ENCODE data around the gene NBEA. TPM values are rescaled to one million over a fixed set of nuclear protein-coding genes. Genes with fewer than 3 reads are reported as not detected.

Gene NBEA
- total RNA-seq, 1 donor from 2014 or later, result 23.5 TPM

- H3K4me1 ChIP-seq (ENCODE audit: control insufficient read depth in 3 of 3, insufficient read depth in 3 of 3, low read length in 3 of 3), result no peaks in the 10 kb centered on the region
- peaks cover 0 to 2% (median 0%) of the 10 kb centered on the region in 3 donors for H3K36me3 ChIP-seq (ENCODE audit: control insufficient read depth in 3 of 3, insufficient read depth in 3 of 3, low read length in 3 of 3)
- H3K9ac ChIP-seq (ENCODE audit: low read depth in 1 of 3, low read length in 3 of 3), result no peak overlapping the region
- no peak overlapping the region for H3K4me3 ChIP-seq (ENCODE audit: low read length in 3 of 3)
- H3K27ac ChIP-seq (ENCODE audit: low read depth, low read length), result no peak overlapping the region
- H3K9me3 ChIP-seq (ENCODE audit: control insufficient read depth in 3 of 3, low read length in 3 of 3), result no peaks in the 10 kb centered on the region
- H3K27me3 ChIP-seq (ENCODE audit: control insufficient read depth in 3 of 3, insufficient read depth in 3 of 3, low read length in 3 of 3), result no peaks in the 10 kb centered on the region
Measured at GRCh38 chr13:35191883-35192282, 249.8 kb downstream of the NBEA start.

DNA sequence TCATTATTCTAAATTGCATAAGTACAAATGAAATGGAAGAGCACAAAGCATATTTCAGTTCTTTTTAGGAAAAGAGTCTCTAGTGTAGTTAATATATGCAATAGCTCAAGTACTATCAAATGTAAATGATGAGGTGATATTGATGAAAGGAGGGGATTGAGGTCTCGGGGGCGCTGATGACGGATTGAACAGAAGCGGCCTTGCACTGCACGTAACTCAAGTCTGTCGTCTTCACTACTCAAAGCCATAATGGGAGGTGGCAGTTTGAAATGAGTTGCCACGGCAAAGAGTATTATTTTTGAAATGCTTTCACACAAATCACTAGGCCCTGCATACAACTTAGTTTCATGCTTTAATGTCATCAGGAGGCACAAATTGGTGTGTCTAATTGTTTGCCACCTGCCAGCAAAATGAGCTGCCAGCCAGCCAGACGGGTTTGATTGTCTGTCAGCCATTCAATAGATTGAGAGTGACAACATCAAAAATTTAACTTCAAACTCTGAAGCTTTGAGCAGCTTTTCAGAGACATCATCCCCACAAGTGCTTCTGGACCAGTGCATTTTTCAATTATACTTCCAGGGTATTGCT, 256.6 kb downstream of the NBEA start:
- Histone ChIP-seq H3K27me3 (ENCODE audit: control insufficient read depth in 3 of 3, insufficient read depth in 3 of 3, low read length in 3 of 3) (no peaks in the 10 kb centered on the region), H3K4me3 (ENCODE audit: low read length in 3 of 3) (no peak overlapping the region), H3K9me3 (ENCODE audit: control insufficient read depth in 3 of 3, low read length in 3 of 3) (no peaks in the 10 kb centered on the region), H3K9ac (ENCODE audit: low read depth in 1 of 3, low read length in 3 of 3) (no peak overlapping the region), H3K27ac (ENCODE audit: low read depth, low read length) (no peak overlapping the region), H3K4me1 (ENCODE audit: control insufficient read depth in 3 of 3, insufficient read depth in 3 of 3, low read length in 3 of 3) (no peaks in the 10 kb centered on the region), H3K36me3 (ENCODE audit: control insufficient read depth in 3 of 3, insufficient read depth in 3 of 3, low read length in 3 of 3) (peaks cover 0 to 2% (median 0%) of the 10 kb centered on the region in 3 donors)

GRCh38 chr13:35208587-35208986, 266.5 kb downstream of the NBEA start:
- no peak overlapping the region for H3K9ac ChIP-seq (ENCODE audit: low read depth in 1 of 3, low read length in 3 of 3)
- H3K4me3 ChIP-seq (ENCODE audit: low read length in 3 of 3), result no peak overlapping the region
- H3K4me1 ChIP-seq (ENCODE audit: control insufficient read depth in 3 of 3, insufficient read depth in 3 of 3, low read length in 3 of 3), result no peaks in the 10 kb centered on the region
- no peaks in the 10 kb centered on the region for H3K9me3 ChIP-seq (ENCODE audit: control insufficient read depth in 3 of 3, low read length in 3 of 3)
- H3K27ac ChIP-seq (ENCODE audit: low read depth, low read length), result no peak overlapping the region
- H3K36me3 ChIP-seq (ENCODE audit: control insufficient read depth in 3 of 3, insufficient read depth in 3 of 3, low read length in 3 of 3), result no peaks in the 10 kb centered on the region
- H3K27me3 ChIP-seq (ENCODE audit: control insufficient read depth in 3 of 3, insufficient read depth in 3 of 3, low read length in 3 of 3), result no peaks in the 10 kb centered on the region

DNA sequence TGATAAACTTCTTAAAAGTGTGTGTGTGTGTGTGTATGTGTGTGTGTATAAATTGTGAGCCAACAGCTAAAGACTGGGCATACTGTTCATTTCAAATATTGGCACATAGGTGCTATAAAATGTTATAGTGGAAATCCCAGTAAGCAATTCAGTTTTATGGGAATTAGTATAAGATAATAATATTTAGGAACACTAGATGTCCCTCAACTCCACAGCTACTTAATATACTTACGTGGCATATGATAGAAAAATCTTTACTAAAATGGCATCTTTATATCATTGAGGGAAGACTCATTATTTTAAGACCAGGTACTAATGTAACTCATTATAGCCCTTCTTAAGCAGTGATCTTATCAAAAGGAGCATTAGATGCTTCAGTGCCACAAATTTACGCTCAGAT, 268.2 kb downstream of the NBEA start:
- no peaks in the 10 kb centered on the region for H3K4me1 ChIP-seq (ENCODE audit: control insufficient read depth in 3 of 3, insufficient read depth in 3 of 3, low read length in 3 of 3)
- no peaks in the 10 kb centered on the region for H3K27me3 ChIP-seq (ENCODE audit: control insufficient read depth in 3 of 3, insufficient read depth in 3 of 3, low read length in 3 of 3)
- H3K36me3 ChIP-seq (ENCODE audit: control insufficient read depth in 3 of 3, insufficient read depth in 3 of 3, low read length in 3 of 3), result no peaks in the 10 kb centered on the region
- no peak overlapping the region for H3K9ac ChIP-seq (ENCODE audit: low read depth in 1 of 3, low read length in 3 of 3)
- H3K27ac ChIP-seq (ENCODE audit: low read depth, low read length), result no peak overlapping the region
- no peak overlapping the region for H3K4me3 ChIP-seq (ENCODE audit: low read length in 3 of 3)
- H3K9me3 ChIP-seq (ENCODE audit: control insufficient read depth in 3 of 3, low read length in 3 of 3), result no peaks in the 10 kb centered on the region

- Histone ChIP-seq H3K27me3 (ENCODE audit: control insufficient read depth in 3 of 3, insufficient read depth in 3 of 3, low read length in 3 of 3) (no peaks in the 10 kb centered on the region), H3K4me1 (ENCODE audit: control insufficient read depth in 3 of 3, insufficient read depth in 3 of 3, low read length in 3 of 3) (no peaks in the 10 kb centered on the region), H3K4me3 (ENCODE audit: low read length in 3 of 3) (no peak overlapping the region), H3K9me3 (ENCODE audit: control insufficient read depth in 3 of 3, low read length in 3 of 3) (no peaks in the 10 kb centered on the region), H3K27ac (ENCODE audit: low read depth, low read length) (no peak overlapping the region), H3K36me3 (ENCODE audit: control insufficient read depth in 3 of 3, insufficient read depth in 3 of 3, low read length in 3 of 3) (no peaks in the 10 kb centered on the region), H3K9ac (ENCODE audit: low read depth in 1 of 3, low read length in 3 of 3) (no peak overlapping the region)
Measured at GRCh38 chr13:35211949-35212348, 269.9 kb downstream of the NBEA start.

DNA sequence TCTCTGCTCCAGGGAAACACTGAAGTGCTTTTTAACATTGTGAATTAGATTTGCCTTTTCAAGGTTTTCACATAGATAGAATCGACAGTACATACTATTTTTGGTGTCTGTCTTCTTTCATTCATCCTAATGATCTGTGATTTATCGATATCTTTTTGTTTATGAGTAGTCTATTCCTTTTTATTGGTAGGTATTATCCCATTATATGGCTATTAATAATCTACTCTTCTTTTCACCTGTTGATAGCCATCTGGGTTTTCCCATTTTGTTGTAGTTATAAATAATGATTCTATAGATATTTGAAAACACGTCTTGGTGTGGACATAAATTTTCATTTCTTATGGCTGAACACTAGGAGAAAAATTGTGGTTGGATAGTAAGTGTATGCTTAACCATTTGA, 271.8 kb downstream of the NBEA start:
- Histone ChIP-seq H3K9me3 (ENCODE audit: control insufficient read depth in 3 of 3, low read length in 3 of 3) (no peaks in the 10 kb centered on the region), H3K36me3 (ENCODE audit: control insufficient read depth in 3 of 3, insufficient read depth in 3 of 3, low read length in 3 of 3) (no peaks in the 10 kb centered on the region), H3K9ac (ENCODE audit: low read depth in 1 of 3, low read length in 3 of 3) (no peak overlapping the region), H3K27me3 (ENCODE audit: control insufficient read depth in 3 of 3, insufficient read depth in 3 of 3, low read length in 3 of 3) (no peaks in the 10 kb centered on the region), H3K27ac (ENCODE audit: low read depth, low read length) (no peak overlapping the region), H3K4me3 (ENCODE audit: low read length in 3 of 3) (no peak overlapping the region), H3K4me1 (ENCODE audit: control insufficient read depth in 3 of 3, insufficient read depth in 3 of 3, low read length in 3 of 3) (no peaks in the 10 kb centered on the region)

DNA sequence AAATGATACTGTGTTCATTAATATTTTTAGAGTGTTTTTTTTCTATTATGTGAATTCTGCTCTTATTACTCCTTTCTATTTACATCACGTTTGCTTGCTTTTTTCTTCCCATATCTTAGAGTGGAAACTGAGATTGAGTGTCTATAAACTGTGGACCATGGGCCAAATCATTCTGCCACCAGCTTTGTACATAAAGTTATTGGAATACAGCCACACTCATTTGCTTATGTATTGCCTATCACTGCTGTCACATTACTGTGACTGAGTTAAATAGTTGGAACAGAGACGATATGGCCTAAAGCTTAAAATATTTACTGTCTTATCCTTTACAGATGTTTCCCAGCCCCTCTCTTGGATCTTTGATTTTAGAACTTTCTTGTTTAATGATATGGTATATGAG, 274.1 kb downstream of the NBEA start:
- Histone ChIP-seq H3K9ac (ENCODE audit: low read depth in 1 of 3, low read length in 3 of 3) (no peak overlapping the region), H3K4me3 (ENCODE audit: low read length in 3 of 3) (no peak overlapping the region), H3K36me3 (ENCODE audit: control insufficient read depth in 3 of 3, insufficient read depth in 3 of 3, low read length in 3 of 3) (no peaks in the 10 kb centered on the region), H3K4me1 (ENCODE audit: control insufficient read depth in 3 of 3, insufficient read depth in 3 of 3, low read length in 3 of 3) (no peaks in the 10 kb centered on the region), H3K27ac (ENCODE audit: low read depth, low read length) (no peak overlapping the region), H3K9me3 (ENCODE audit: control insufficient read depth in 3 of 3, low read length in 3 of 3) (no peaks in the 10 kb centered on the region), H3K27me3 (ENCODE audit: control insufficient read depth in 3 of 3, insufficient read depth in 3 of 3, low read length in 3 of 3) (no peaks in the 10 kb centered on the region)

DNA sequence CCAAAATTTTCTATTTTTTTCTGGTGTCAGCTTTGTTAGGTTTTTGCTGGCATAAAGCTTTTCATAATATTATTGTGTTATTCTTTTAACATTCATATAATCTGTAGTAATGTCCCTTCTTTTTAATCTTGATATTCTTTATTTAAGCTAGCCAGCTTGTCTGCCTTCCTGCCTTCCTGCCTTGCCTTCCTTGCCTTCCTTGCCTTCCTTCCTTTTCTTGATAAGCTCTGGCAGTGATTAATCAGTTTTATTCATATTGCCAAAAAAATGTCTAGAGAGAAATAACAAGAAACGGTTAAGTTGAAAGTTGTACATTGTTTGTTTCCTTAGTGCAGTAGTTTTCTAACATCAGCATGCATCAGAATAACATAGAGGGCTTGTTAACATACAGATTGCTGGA, 277.0 kb downstream of the NBEA start:
- Histone ChIP-seq H3K36me3 (ENCODE audit: control insufficient read depth in 3 of 3, insufficient read depth in 3 of 3, low read length in 3 of 3) (no peaks in the 10 kb centered on the region), H3K9ac (ENCODE audit: low read depth in 1 of 3, low read length in 3 of 3) (no peak overlapping the region), H3K27ac (ENCODE audit: low read depth, low read length) (no peak overlapping the region), H3K4me1 (ENCODE audit: control insufficient read depth in 3 of 3, insufficient read depth in 3 of 3, low read length in 3 of 3) (no peaks in the 10 kb centered on the region), H3K9me3 (ENCODE audit: control insufficient read depth in 3 of 3, low read length in 3 of 3) (no peaks in the 10 kb centered on the region), H3K27me3 (ENCODE audit: control insufficient read depth in 3 of 3, insufficient read depth in 3 of 3, low read length in 3 of 3) (no peaks in the 10 kb centered on the region), H3K4me3 (ENCODE audit: low read length in 3 of 3) (no peak overlapping the region)

DNA sequence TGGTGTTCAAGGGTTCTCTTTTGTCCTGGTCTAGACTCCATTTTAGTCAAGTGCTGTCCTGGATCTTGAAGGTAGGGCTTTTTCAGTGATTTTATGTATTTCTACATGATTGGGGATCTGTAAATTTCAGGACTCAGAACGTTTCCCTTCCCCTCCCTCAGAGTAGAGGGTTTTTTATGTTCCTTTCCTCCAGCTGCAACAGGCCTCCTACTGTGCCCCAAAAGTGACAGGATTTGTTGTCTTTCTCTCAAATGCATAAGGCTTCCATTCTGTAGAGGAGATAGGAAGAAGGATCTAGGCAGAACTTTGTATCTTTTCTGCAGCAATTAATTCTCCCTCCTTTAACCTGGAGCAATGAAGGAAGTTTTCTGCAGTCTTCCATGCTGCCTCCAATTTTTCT, 283.1 kb downstream of the NBEA start:
- no peak overlapping the region for H3K4me3 ChIP-seq (ENCODE audit: low read length in 3 of 3)
- H3K27me3 ChIP-seq (ENCODE audit: control insufficient read depth in 3 of 3, insufficient read depth in 3 of 3, low read length in 3 of 3), result no peaks in the 10 kb centered on the region
- no peaks in the 10 kb centered on the region for H3K9me3 ChIP-seq (ENCODE audit: control insufficient read depth in 3 of 3, low read length in 3 of 3)
- H3K27ac ChIP-seq (ENCODE audit: low read depth, low read length), result no peak overlapping the region
- no peaks in the 10 kb centered on the region for H3K4me1 ChIP-seq (ENCODE audit: control insufficient read depth in 3 of 3, insufficient read depth in 3 of 3, low read length in 3 of 3)
- H3K36me3 ChIP-seq (ENCODE audit: control insufficient read depth in 3 of 3, insufficient read depth in 3 of 3, low read length in 3 of 3), result no peaks in the 10 kb centered on the region
- H3K9ac ChIP-seq (ENCODE audit: low read depth in 1 of 3, low read length in 3 of 3), result no peak overlapping the region

GRCh38 chr13:35225582-35225981, 283.5 kb downstream of the NBEA start:
- H3K36me3 ChIP-seq (ENCODE audit: control insufficient read depth in 3 of 3, insufficient read depth in 3 of 3, low read length in 3 of 3), result no peaks in the 10 kb centered on the region
- H3K27ac ChIP-seq (ENCODE audit: low read depth, low read length), result no peak overlapping the region
- no peaks in the 10 kb centered on the region for H3K27me3 ChIP-seq (ENCODE audit: control insufficient read depth in 3 of 3, insufficient read depth in 3 of 3, low read length in 3 of 3)
- H3K9me3 ChIP-seq (ENCODE audit: control insufficient read depth in 3 of 3, low read length in 3 of 3), result no peaks in the 10 kb centered on the region
- H3K4me3 ChIP-seq (ENCODE audit: low read length in 3 of 3), result no peak overlapping the region
- no peak overlapping the region for H3K9ac ChIP-seq (ENCODE audit: low read depth in 1 of 3, low read length in 3 of 3)
- H3K4me1 ChIP-seq (ENCODE audit: control insufficient read depth in 3 of 3, insufficient read depth in 3 of 3, low read length in 3 of 3), result no peaks in the 10 kb centered on the region

- Histone ChIP-seq H3K27me3 (ENCODE audit: control insufficient read depth in 3 of 3, insufficient read depth in 3 of 3, low read length in 3 of 3) (no peaks in the 10 kb centered on the region), H3K9me3 (ENCODE audit: control insufficient read depth in 3 of 3, low read length in 3 of 3) (no peaks in the 10 kb centered on the region), H3K36me3 (ENCODE audit: control insufficient read depth in 3 of 3, insufficient read depth in 3 of 3, low read length in 3 of 3) (no peaks in the 10 kb centered on the region), H3K4me3 (ENCODE audit: low read length in 3 of 3) (no peak overlapping the region), H3K9ac (ENCODE audit: low read depth in 1 of 3, low read length in 3 of 3) (no peak overlapping the region), H3K4me1 (ENCODE audit: control insufficient read depth in 3 of 3, insufficient read depth in 3 of 3, low read length in 3 of 3) (no peaks in the 10 kb centered on the region), H3K27ac (ENCODE audit: low read depth, low read length) (no peak overlapping the region)
Measured at GRCh38 chr13:35228536-35228935, 286.5 kb downstream of the NBEA start.

Measured in skeletal muscle tissue (tissue), 4 donors.